HEK293 (cell line): ENCODE measurements around the gene GRAMD1B.

Source experiments
- CTCF ChIP-seq: fragments of 450-650 bp; formaldehyde crosslinking; IDR thresholded peaks from 2 replicates; pipeline ENCODE4 v1.5.1; 2016; ENCODE audit warnings: missing biosample characterization, missing genetic modification characterization
- HOXD13 ChIP-seq: sonication (generic); formaldehyde crosslinking; IDR thresholded peaks from 2 replicates; pipeline ENCODE4 v1.8.0; 2022; ENCODE audit warnings: missing genetic modification reagents, borderline replicate concordance
- YY1 ChIP-seq: fragments of 450-650 bp; formaldehyde crosslinking; IDR thresholded peaks from 2 replicates; pipeline ENCODE4 v1.5.1; 2018; ENCODE audit warnings: missing biosample characterization, missing genetic modification characterization
- ZNF24 ChIP-seq: fragments of 450-650 bp; formaldehyde crosslinking; IDR thresholded peaks from 2 replicates; pipeline ENCODE4 v1.5.1; 2016; ENCODE audit warnings: missing biosample characterization, missing genetic modification characterization
- ZNF37A ChIP-seq: fragments of 450-650 bp; IDR thresholded peaks from 2 replicates; pipeline ENCODE4 v1.5.1; 2018; ENCODE audit warnings: missing biosample characterization, missing genetic modification characterization
- ZNF549 ChIP-seq: fragments of 450-650 bp; IDR thresholded peaks from 2 replicates; pipeline ENCODE4 v1.5.1; 2018; ENCODE audit warnings: missing biosample characterization, missing genetic modification characterization, mild to moderate bottlenecking, inconsistent platforms, moderate library complexity
- ZNF558 ChIP-seq: fragments of 450-650 bp; formaldehyde crosslinking; IDR thresholded peaks from 2 replicates; pipeline ENCODE4 v1.5.1; 2016; ENCODE audit warnings: missing biosample characterization, missing genetic modification characterization
- ZNF596 ChIP-seq: fragments of 450-650 bp; IDR thresholded peaks from 2 replicates; pipeline ENCODE4 v1.5.0; 2018; ENCODE audit warnings: missing biosample characterization, mild to moderate bottlenecking, missing genetic modification characterization, moderate library complexity
- ZSCAN23 ChIP-seq: fragments of 450-650 bp; formaldehyde crosslinking; IDR thresholded peaks from 2 replicates; pipeline ENCODE4 v1.5.1; 2016; ENCODE audit warnings: missing biosample characterization, missing genetic modification characterization
- TF ChIP-seq, protein P1 (sequence below): fragments of 450-650 bp; formaldehyde crosslinking; IDR thresholded peaks from 2 replicates; pipeline ENCODE4 v1.5.1; 2016; ENCODE audit warnings: missing biosample characterization, missing genetic modification characterization

DNA sequence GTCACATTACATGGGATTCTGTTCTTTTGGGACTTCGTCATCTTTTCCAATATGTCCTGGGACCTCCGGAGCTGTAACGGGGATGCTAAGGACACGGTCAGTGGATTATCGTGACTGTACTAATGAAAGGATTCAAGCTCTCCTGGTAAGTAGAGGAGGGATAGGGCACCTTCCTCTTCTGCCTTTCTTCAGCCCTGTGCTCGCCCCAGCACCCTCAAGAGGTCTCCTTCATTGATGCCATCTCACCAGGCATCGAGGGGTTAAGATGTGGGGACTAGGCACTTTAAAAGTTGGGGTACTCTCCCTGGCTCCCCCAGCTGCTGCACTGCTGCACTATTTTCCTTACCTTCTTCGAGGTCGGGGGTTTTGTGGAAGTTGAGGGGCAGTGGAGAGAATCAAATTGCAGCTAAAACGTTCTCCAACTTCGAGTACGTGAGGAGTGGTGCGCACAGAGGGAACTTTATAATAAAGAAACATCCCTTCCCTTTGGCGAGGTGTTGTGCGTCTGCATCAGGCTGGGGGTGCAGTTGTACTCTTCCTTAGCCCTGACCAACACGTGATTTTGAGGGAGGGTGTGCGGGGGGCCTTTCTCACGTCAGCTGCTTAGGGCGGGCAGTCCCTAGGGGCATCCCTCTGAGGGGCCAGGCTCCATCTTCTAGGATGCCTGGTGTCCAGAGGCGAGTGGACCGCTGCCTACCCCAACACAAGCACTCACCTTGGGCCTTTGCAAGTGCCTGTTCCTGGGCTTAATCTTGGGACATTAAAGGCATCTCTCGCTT is 96.1 kb downstream of the GRAMD1B start:
- TF ChIP-seq YY1 (tag by site-specific recombination): no peak
- TF ChIP-seq ZNF37A (tag by site-specific recombination): no peak
- no peak for TF ChIP-seq ZSCAN23 (tag by site-specific recombination)
- TF ChIP-seq ZNF24 (tag by site-specific recombination): no peak
- no peak for TF ChIP-seq HOXD13 (CRISPR knock-in tag)
- TF ChIP-seq CTCF (tag by site-specific recombination): no peak
- TF ChIP-seq ZNF558 (tag by site-specific recombination): no peak
- no peak for TF ChIP-seq ZNF596 (tag by site-specific recombination)
- no peak for TF ChIP-seq ZNF549
- TF ChIP-seq, protein P1, sequence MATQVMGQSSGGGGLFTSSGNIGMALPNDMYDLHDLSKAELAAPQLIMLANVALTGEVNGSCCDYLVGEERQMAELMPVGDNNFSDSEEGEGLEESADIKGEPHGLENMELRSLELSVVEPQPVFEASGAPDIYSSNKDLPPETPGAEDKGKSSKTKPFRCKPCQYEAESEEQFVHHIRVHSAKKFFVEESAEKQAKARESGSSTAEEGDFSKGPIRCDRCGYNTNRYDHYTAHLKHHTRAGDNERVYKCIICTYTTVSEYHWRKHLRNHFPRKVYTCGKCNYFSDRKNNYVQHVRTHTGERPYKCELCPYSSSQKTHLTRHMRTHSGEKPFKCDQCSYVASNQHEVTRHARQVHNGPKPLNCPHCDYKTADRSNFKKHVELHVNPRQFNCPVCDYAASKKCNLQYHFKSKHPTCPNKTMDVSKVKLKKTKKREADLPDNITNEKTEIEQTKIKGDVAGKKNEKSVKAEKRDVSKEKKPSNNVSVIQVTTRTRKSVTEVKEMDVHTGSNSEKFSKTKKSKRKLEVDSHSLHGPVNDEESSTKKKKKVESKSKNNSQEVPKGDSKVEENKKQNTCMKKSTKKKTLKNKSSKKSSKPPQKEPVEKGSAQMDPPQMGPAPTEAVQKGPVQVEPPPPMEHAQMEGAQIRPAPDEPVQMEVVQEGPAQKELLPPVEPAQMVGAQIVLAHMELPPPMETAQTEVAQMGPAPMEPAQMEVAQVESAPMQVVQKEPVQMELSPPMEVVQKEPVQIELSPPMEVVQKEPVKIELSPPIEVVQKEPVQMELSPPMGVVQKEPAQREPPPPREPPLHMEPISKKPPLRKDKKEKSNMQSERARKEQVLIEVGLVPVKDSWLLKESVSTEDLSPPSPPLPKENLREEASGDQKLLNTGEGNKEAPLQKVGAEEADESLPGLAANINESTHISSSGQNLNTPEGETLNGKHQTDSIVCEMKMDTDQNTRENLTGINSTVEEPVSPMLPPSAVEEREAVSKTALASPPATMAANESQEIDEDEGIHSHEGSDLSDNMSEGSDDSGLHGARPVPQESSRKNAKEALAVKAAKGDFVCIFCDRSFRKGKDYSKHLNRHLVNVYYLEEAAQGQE: no peak
